HG02943 (cell line): ENCODE data around the gene ITGA2B.
"Not testable (repeated sequence)": the region's sequence is repeated elsewhere in the genome, so short reads cannot be mapped to it uniquely, and the experiment has no call there.

ENCODE experiments used
- ATAC-seq: cut with Tn5 transposase; IDR thresholded peaks from one replicate; pipeline ENCODE4 v1.9.1; 2021; ENCODE audit warnings: mild to moderate bottlenecking, low read depth, moderate library complexity; ENCODE audit not compliant: unreplicated experiment

The ITGA2B gene

DNA sequence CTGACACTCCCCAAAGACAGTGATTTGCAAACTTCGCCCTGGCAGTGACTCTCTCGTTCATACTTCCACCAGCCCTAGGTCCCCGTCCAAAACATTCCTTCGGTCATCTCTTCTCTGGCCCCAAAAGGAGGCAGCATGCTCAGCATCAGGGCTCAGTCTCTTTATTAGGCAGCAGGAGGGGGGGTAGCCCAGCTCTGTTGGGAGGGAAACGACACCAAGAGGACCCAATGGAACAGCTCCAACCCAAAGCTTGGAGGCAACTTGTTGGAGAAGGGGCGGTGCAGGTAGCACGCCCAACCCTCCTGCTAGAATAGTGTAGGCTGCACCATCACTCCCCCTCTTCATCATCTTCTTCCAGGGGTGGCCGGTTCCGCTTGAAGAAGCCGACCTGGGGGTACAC is 17.4 kb downstream of the ITGA2B start:
- ATAC-seq: no peak

DNA sequence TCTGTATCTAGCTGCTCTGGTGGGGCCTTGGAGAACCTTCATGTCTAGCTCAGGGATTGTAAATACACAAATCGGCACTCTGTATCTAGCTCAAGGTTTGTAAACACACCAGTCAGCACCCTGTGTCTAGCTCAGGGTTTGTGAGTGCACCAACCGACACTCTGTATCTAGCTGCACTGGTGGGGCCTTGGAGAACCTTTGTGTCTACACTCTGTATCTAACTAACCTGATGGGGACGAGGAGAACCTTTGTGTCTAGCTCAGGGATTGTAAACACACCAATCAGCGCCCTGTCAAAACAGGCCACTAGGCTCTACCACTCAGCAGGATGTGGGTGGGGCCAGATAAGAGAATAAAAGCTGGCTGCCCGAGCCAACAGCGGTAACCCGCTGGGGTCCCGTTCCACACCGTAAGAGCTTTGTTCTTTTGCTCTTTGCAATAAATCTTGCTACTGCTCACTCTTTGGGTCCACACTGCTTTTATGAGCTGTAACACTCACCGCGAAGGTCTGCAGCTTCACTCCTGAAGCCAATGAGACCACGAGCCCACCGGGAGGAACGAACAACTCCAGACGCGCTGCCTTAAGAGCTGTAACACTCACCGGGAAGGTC is 19.9 kb downstream of the ITGA2B start:
- not testable (repeated sequence) for ATAC-seq

DNA sequence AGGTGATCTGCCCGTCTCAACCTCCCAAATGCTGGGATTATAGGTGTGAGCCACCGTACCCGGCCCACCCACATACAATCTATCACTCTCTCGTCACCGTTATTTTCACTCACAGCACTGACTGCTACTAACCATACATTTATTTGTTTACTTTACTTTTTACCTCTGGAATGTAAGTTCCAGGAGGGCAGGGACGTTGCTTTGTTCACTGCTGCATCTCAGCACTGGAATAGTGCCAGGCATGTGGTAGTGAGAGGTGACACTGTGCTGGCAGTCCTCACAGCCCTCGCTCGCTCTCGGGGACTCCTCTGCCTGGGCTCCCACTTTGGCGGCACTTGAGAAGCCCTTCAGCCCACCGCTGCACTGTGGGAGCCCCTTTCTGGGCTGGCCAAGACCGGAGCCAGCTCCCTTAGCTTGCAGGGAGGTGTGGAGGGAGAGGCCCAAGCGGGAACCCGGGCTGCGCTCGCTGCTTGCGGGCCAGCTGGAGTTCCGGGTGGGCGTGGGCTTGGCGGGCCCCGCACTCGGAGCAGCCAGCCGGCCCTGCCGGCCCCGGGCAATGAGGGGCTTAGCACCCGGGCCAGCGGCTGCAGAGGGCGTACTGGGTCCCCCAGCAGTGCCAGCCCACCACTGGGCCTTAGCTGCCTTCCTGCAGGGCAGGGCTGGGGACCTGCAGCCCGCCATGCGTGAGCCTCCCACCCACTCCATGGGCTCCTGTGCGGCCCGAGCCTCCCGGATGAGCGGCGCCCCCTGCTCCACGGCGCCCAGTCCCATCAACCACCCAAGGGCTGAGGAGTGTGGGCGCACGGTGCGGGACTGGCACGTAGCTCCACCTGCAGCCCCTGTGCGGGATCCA is 20.8 kb downstream of the ITGA2B start:
- not testable (repeated sequence) for ATAC-seq

DNA sequence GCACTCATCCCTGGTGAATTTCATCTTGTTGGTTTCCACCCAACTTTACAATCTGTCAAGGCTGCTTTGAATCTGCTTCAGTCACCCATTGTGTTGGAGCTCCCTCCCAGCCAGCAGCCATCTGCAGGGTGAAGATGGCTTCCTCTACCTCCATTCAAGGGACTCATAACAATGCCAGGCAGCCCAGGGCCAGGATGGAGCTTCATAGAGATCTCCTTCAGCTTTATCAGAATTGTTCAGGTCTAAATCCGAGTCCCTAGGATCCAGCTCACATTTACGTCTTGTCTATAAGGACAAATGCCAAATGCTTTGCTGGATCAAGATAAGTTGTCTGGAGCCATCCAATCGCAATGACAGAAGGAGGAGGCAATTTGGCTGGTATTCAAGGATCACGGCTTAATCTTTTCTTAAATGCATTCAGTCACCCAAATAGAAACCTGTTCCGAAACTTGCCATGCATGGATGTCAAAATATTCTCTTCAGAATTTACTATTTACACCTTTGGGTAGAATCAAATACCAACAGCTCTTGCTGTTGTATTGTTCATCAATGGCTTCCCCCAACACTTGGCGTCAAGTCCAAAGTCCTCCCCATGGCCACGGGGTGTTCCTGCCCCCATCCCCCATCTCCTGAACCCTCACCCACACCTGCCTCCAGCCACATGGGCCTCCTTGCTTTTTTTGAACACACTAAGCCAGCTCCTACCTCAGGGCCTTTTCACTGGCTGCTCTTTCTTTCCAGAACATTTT is 22.0 kb downstream of the ITGA2B start:
- ATAC-seq: no peak

DNA sequence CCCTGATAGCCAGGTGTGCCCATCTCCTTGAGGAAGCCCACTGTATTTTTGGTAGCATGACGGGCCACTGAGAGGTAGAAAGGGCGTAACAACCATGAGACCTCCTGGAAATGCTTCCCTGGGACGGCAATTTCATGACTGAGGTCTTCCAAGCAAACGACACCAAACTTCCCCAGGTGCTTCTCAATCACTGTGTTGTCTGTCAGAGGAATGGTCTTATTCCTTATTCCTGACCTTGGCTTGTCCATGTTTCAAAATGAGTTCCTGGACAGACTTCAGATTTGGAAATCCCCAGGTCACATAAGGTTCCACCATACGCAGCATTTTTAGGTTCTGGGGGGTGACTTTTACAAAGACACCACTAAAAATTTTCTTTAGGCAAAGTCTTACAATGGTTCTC is 24.4 kb downstream of the ITGA2B start:
- ATAC-seq: not testable (repeated sequence)

DNA sequence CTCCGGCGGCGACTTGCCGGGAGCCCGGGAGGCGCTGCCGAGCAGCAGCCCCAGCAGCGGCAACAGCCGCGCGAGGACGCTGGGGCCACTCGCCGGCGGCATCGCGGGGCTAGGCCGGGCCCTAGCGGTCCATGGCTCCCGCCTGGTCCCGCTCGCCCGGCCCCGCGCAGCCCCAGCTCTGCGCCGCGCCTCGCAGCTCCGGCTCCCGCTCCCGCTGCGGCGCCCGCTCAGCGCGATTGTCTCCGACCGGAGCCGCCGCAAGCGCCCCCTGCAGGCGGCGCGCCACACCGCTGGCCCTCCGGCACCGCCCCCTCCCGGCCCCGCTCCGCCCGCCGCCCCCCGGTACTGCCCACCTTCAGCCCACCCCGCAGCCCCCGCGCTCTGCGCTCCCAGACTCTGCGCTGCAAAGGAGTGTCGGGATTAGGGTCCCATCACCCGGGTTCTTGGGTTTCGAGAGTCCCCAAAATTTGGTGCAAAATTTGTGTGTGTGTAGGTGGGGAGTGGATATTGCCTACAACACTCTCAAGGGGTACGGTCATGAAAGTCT is 25.8 kb downstream of the ITGA2B start, which contains the start of gene FAM171A2:
TSS of gene FAM171A2 (minus strand) at position 241 of the 547 bp plus-strand sequence. CDS start at position 102, 139 bp downstream.
- ATAC-seq: no peak

DNA sequence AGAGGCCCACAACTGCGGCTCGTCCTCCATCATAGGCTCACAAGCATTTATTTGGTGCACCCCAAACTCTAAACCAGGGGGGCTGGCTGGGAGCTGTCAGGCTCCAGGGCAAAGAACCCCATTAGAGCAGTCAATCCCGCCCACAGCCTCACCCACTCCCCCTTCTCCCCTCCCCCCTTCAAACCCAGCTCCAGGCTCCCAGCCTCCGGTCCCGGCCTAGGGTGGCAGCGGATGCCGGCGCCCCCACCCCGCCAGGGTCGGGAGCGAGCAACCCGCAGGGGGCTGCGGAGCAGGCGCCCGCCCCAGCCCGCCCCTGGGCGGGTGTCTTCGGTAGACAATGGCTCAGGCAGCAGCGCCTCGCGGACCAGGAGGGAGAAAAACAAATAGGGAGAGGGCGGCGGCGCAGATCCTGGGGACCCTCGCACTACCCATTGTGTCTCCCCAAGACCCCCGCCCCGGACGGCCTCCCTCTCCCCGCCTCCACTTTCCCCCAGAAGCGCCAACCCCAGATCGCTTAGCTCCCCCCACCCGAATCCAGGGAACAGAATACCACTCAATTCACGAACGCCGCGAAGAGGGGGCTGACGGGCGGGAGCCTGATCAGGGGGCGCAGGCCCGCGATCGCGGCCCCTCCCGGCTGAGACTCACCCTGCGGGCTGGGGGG is 26.4 kb downstream of the ITGA2B start:
- ATAC-seq: no peak

DNA sequence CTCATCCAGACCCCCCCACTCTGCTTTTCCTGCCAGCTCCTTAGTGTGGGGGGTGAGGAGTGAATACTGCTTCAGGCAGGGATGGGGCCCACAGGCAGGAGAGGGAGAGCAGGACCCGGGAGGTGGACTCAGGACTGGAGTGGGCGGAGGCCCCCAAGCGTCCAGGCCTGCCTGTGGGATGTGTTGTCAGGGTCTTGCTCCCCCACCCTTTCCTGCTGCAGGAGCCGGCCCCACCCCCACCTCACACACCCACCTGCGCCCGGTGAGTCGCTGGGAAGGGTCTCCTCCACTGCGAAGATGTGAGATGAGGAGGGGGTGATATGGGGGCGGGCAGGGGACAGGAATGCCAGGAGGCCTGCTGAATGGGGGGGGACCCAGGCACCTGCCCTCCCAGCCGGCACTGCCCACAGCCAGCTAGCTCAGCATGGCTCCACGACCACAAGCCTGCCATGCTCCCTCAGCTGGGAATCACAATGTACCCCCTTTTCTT is 26.9 kb downstream of the ITGA2B start:
- no peak for ATAC-seq

DNA sequence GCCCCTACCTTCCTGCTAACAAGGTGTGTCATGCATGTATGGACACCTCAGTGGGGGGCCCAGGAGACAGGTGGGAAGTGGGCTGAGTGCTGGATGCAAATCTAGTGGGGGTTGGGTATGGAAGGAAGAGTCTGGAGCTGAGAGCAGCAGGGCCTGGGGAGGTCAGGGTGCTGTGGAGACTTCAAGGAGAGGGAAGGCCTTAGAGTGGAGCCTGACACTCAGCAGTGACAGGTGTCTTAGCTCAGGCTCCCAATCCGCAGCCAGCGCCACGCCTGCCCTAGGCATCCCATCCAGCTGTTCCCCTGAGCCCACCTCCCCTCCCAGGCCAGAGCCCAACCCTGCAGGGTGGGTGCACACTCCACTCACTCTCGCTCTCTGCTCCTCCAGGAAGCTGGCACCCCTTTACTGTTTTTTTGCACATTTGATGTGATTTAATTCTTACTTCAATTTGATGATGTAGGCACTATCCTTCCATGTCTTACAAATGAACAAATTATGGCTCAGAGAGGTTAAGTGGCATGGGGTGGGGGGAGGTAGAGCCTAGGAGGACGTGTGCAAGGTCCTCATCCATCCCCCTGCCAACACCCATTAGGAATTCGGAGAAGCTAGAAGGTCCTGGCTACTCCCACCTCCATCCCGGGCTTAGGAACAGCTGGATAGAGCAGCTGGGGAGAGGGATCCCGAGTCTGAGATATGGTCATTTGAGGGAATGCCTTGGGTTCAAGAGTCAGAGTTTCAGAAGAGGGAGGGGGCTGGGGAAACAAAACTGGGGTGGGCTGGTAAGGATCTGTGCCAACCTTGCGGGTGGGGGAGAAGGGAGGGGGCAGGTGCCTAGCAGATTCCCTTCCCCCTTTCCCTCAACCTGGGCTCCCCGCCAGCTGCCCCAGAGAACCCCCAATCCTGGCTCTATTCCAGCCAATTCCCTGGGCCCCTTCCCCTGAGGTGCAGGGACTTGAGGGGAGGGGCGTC is 27.9 kb downstream of the ITGA2B start:
- no peak for ATAC-seq

DNA sequence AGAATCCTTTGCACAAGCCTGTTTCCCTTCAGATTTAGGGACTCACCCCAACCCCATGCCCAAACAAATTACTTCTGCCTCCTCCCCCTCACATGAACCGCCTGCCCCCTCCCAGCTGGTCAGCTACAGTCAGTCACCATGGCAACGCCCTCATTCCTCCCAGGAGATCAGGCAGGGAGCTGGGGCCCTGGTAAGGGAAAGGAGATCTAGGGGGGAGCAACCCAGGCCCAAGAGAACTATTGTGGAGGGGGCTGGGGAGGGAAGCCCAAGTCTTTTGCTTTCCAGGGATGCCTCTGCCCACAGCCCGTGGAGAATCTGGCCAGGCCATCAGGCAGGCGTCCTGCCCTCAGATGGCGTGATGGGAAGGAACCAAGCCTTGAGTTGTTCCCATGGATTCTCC is 28.6 kb downstream of the ITGA2B start:
- no peak for ATAC-seq

DNA sequence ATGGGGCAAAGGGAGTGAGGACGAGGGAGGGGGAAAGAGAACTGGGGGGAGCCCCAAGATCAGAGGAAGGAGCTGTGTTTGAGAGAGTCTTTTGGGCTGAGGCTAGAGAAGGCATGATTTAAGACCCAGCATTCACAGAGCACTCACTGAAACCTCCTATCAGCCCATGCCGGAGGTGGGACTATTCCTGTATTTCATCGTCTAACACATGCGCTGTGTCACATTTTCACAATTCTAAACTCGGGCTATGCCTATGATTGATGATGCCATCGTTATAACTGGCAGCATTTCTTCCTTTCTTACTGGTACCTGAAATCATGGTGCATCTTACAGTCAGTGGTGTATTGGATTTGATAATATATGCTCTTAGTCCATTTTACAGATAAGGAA is 29.3 kb downstream of the ITGA2B start:
- ATAC-seq: no peak

DNA sequence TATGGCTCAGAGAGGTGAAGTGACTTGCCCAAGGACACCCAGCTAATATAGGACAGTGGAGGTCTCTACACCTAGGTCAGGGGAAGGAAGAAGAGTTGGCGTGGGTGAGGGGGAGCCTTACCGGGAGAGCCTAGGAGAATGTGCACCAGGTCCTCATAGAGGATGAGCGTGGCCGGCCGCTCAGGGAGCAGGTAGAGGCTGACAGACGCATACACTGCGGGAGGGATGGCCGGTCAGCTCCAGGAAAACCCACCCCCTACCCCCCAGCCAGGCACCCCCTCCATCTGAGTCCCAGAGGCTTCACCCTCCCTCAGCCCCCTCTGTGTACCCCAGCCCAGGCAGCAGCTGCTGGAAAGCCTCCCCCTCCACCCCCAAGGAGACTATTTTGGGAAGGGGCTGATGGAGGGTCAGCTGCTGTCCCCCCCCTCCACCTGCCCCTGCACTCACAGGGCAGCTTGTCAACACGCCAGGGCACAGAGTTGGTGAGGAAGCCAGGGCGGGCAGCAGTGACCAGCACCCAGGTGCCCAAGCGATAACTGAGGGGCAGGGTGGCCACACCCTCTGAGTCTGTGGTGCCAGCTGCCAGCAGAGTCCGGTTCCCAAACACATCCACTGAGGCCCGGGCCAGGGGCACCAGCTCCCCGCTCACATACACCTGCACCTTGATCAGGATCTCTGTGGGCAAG is 29.8 kb downstream of the ITGA2B start:
- ATAC-seq: no peak

DNA sequence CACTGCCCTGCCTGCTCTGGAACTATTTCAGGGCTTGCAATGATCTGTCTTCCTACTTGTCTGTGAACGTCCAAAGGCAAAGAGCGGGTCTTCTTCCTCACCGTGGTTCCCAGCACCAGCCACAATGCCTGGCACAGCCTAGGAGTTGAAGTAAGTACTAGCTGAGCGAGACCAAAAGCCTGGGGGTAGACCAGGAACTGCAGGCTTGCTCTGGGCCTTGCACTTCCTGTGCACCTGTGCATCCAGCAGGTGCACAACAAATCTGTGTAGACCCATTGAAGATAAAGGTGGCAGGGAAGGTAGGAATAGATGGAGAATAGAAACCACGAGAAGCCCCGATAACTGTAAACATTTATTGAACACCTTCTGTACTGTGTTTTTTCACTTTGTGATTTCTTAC is 30.4 kb downstream of the ITGA2B start:
- ATAC-seq: no peak

DNA sequence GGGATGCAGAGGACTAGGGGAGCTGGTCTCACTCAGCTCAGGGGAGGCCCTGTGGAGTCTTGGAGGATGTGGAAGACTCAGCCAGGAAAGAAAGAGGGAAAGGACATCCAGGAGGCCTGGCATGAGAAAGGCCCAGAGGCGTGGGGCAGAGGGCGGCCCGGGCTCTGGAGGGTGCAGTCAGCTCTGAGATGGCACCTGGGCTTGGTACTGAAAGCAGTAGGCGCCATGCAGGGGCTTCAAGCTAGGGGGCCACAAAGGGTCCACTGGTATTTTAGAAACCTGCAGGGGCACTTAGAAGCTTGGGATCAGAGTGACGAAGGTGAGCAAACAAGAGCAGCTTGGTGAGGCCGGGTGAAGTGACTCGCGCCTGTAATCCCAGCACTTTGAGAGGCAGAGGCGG is 31.4 kb downstream of the ITGA2B start:
- ATAC-seq: no peak

DNA sequence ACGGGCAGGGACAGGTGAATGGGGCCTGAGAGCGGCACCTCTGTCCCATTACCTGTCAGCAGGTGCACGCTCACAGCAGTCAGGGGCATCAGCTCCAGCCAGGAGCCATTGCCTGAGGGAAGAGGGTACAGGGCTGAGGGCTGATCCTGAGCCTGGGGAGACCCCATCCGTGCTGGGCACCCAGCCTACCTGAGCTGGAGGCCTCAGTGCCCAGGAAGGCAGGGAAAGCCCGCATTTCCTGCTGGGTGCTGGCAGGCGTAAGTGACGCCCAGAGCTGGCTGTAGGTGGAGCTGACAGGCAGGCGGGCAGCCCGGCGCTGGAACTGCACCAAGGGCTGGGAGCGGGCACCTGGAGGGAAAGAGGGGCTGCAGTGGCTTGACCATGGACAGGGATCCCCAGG is 33.2 kb downstream of the ITGA2B start:
- ATAC-seq: no peak

DNA sequence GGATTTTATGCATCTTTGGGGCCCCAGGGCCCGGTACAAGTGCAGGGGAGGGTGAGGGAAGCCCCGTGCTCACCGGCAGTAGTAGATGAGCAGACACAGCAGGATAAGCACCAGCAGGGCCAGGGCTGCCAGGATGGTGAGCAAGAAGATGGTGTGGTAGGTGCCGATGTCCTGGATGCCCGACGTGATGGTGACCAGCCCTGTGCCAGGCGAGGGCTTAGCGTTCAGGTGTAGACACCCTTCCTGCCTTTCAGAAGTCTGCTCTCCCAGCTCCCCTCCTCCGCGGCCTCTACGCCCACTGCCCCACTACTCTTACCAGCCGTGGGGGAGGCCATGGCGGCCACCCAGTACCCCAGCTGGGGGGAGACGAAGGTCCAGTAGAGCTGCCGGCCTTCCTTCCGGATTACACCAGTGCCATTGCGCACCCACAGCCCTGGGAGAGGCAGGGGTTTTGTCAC is 33.8 kb downstream of the ITGA2B start:
- no peak for ATAC-seq

DNA sequence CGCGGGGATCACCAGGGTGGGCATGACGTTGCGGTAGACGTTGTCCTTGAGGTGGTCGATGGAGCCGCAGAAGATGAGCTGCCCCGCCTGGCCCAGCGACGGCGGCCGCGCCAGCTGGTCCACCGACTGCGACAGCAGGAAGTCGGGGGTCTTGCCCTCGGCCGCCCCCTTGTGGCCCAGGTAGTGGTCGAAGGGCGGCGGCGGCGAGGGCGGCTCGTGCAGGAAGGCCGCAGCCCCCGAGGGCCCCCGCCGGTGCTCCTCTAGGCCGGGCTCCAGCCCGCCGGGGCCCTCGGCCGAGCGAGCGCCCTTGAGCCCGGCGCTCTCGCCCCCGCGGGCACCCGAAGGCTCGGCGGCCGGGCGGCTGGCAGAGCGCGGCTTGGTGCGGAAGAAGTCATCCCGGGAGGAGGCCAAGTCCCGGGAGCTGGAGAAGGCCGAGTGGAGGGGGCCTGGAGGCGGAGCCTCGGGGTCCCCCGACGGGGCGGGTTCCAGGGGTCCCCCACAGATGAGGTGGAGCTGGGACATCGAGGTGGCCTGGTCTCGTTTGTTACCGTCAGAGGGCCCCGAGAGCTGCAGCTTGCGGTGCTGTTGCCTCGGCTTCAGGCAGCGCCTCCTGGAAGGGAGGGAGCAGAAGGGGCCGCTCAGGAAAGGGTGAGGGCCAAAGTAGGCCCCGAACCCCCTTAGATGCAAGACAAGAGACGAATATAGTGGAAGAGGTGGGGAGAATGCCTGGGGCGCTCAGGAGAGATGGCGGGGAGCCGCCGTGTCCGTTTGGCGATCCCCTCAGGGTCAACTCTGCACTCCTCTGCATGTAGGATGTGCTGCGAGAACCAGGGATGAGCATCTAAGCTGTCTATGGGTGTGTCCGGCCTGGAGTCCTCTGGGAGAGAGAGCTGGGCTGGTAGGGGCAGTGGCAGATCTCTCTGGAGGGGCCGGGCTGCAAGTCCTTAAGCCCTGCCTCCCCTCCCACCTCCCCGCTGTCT is 34.6 kb downstream of the ITGA2B start:
- no peak for ATAC-seq
